Measurements from ENCODE around the gene CFI. TPM values are rescaled to one million over a fixed set of nuclear protein-coding genes. Genes with fewer than 3 reads are reported as not detected.

Gene CFI
- total and polyA plus RNA-seq, 9 of the 15 experiments (the other 6 are each of a cell fraction or from before 2014, with no cell fraction given), result 0.30 to 8.4 (median 0.95) TPM

DNA sequence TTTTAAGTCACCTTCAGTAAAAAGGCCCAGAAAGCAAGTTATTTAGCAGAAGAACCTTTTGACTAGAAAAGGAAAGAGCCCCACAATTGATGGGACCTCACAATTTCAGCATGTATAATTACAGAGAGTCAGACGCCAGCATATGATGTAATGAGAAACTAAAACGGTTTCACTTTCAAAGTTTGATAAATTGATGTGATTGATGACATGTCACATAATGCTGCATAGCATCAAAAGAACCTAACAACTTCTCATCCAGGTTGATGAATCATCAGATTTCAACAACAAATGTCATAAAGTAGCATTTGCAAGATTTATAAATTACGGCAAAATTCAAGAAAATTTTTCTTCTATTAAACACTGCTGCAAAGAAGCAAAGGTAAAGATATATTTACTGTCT is 9.9 kb upstream of the CFI start (continued):
- TF ChIP-seq, protein P1, sequence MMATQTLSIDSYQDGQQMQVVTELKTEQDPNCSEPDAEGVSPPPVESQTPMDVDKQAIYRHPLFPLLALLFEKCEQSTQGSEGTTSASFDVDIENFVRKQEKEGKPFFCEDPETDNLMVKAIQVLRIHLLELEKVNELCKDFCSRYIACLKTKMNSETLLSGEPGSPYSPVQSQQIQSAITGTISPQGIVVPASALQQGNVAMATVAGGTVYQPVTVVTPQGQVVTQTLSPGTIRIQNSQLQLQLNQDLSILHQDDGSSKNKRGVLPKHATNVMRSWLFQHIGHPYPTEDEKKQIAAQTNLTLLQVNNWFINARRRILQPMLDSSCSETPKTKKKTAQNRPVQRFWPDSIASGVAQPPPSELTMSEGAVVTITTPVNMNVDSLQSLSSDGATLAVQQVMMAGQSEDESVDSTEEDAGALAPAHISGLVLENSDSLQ (IDR thresholded peaks at IDR 0.05), result peak; percentile 88
- TF ChIP-seq CEBPB (tag; IDR thresholded peaks at IDR 0.05) (peak; percentile 38; the same call in 1 of the 2 replicates), SRSF3 (IDR thresholded peaks at IDR 0.05; ENCODE audit: insufficient read depth, low read length) (no peak), ZNF766 (CRISPR knock-in tag; conservative IDR thresholded peaks at IDR 0.05) (no peak)
- TF ChIP-seq, protein P2, sequence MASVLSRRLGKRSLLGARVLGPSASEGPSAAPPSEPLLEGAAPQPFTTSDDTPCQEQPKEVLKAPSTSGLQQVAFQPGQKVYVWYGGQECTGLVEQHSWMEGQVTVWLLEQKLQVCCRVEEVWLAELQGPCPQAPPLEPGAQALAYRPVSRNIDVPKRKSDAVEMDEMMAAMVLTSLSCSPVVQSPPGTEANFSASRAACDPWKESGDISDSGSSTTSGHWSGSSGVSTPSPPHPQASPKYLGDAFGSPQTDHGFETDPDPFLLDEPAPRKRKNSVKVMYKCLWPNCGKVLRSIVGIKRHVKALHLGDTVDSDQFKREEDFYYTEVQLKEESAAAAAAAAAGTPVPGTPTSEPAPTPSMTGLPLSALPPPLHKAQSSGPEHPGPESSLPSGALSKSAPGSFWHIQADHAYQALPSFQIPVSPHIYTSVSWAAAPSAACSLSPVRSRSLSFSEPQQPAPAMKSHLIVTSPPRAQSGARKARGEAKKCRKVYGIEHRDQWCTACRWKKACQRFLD (CRISPR knock-in tag; IDR thresholded peaks at IDR 0.05), result peak; percentile 32; the same call in 1 of the 2 replicates
- TF ChIP-seq, protein P3, sequence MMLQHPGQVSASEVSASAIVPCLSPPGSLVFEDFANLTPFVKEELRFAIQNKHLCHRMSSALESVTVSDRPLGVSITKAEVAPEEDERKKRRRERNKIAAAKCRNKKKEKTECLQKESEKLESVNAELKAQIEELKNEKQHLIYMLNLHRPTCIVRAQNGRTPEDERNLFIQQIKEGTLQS (IDR thresholded peaks at IDR 0.05), result peak; percentile 60
- TF ChIP-seq, protein P3 (CRISPR knock-in tag; conservative IDR thresholded peaks at IDR 0.05), result no peak

All from K562 (cell line).